HG02571 (cell line): ENCODE measurements around the gene DESI1.
"Not testable (repeated sequence)": the region's sequence is repeated elsewhere in the genome, so short reads cannot be mapped to it uniquely, and the experiment has no call there.

Source experiments
- ATAC-seq: cut with Tn5 transposase; IDR thresholded peaks from one replicate; pipeline ENCODE4 v1.9.1; 2021; ENCODE audit warnings: mild to moderate bottlenecking, moderate library complexity; ENCODE audit not compliant: unreplicated experiment

DESI1 gene

DNA sequence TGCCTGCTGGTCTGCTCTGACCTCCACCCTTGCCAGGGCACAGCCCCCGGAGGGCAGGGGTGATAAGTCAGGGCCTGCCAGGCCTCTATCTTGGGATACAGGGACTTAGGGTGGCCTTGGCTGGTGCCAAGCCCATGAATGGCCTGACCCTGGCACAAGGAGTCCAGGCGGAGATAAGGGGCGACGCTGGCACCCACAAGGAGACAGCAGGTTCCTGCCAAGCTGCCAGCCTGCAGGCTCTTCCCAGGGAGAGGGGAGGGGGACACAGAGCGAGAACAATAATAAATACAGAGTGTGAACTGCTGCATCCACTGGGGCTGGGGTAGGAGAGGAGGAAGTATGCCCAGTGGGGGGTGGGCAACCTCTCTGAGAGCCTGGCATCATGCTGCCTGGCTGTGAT is 59.1 kb downstream of the DESI1 start:
- no peak for ATAC-seq

DNA sequence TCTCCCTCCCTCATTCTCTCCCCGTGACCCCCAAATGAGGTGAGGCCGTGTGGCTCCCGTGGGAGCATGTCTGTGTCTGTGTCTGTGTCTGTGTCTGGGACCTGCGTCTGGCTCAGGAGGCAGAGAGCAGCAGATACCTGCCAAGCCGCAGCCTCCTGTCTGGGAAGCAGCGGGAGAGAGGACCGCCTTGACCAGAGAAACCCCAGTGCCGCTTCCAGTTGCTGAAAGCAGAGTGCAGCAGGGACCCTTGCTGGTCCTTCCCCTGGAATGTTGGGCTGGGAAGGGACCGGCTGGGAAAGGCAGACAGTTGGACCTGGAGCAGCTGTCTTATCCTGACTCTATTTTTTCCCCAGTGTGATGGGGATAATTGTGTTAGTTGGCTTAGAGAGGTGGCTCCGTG is 59.5 kb downstream of the DESI1 start:
- ATAC-seq: no peak

DNA sequence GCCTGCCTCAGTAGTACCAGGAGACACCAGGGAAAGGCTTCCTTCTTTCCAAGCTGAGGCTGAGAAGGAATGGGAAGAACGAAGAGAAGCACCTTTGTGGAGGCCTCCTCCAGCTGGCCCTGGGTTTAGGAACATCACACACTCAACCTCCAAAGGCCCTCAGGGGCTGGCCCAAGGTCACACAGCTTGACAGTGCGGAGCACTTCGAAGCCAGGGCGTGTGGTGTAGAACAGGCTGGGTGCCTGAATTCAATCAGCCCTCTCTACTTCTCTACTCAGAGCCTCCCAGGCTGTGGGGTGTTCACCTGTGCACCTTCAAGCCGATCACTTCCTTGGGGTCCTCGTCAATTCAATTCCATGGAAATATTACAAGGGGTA is 60.8 kb downstream of the DESI1 start:
- no peak for ATAC-seq

DNA sequence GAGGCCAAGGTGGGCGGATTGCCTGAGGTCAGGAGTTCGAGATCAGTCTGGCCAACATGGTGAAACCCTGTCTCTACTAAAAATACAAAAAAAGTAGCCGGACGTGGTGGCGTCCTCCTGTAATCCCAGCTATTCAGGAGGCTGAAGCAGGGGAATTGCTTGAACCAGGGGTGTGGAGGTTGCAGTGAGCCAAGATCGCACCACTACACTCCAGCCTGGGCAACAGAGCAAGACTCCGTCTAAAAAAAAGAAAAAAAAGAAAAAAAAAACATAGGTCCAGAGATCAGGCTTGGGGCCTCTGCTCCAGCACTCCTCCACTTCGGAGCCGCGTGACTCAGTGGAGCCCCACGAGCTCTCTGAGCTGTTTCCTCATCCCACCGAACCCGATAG is 62.6 kb downstream of the DESI1 start:
- ATAC-seq: not testable (repeated sequence)

DNA sequence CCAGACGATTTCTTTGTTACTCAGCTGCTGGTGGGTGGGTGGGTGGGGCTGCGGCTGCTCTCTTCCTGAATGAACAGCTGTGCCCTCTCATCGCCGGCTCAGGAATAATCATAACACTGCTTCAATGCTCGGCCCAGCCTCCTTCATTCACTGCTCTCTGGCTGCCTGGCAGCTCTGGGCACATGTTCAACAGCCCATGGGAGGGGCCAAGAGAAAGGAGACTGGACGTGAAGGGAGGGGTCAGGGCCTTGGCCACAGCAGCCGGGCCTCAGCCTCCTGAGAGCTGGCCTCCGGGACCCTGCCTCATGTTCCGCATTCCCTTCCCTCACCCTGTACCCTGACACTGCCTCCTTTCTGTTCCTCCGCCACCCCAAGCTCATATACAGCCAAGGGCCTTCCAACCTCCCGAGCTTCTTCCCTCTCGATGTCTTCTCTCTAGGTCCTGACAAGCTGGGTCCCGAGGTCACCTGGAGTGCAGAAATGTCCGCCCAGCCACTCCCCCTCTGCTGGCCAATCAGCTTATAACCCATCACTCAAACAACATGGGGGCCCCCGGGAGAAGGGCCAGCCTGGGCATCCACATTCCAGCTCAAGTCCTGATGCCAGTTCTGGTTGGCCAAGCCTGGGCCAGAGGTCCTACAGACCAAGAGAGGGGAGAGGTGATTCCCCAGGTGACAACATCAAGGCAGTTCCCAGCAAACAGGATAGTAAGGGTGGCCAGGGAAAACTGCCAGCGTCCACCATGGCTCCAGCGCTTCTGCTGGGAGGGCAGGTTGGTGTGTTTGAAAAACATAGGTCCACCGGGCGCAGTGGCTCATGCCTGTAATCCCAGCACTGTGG is 63.2 kb downstream of the DESI1 start:
- no peak for ATAC-seq

DNA sequence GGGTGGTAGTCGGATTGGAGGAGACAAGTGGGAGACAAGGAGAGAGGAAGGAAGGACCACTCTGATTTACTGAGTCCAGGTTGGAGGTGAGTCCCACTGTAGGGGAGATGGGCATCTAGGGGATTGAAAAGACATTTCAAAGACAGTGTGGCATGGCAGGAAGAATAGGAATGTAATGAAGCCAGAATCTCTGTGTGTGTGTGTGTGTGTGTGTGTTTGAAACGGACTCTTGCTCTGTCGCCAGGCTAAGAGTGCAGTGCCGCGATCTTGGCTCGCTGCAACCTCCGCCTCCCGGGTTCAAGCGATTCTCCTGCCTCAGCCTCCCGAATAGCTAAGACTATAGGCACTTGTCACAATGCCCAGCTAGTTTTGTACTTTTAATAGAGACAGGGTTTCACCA is 64.3 kb downstream of the DESI1 start:
- ATAC-seq: no peak

DNA sequence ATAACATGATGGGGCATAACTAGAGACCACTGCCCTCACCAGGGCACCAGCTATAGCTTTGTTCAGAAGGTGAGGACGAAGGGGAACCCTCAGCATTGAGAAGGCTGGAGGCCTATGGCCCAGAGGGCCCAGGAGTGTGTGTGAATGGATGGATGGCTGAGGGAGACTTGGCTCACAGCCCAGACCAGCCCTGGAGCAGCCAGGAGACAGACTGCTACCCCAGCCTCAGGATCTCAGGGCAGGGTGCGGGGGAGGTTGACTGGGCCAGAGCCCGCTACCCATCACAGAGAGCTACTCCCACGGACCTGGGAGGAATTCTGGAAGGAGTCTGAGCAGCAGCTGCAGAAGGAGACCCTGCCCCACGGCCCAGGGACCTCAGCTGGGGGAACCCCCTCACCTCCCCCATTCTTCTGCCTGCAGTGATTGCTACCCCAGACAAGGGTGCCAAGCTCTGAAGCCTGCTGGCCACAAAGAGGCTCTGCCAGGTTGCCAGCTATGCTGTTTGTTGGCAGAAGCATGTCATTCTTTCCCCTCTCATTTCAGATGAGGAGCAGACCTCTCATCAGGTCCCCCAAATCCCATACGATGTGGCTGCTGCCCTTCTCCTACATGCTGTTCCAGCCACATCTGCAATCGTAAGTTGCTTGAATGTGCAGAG is 65.4 kb downstream of the DESI1 start:
- no peak for ATAC-seq

DNA sequence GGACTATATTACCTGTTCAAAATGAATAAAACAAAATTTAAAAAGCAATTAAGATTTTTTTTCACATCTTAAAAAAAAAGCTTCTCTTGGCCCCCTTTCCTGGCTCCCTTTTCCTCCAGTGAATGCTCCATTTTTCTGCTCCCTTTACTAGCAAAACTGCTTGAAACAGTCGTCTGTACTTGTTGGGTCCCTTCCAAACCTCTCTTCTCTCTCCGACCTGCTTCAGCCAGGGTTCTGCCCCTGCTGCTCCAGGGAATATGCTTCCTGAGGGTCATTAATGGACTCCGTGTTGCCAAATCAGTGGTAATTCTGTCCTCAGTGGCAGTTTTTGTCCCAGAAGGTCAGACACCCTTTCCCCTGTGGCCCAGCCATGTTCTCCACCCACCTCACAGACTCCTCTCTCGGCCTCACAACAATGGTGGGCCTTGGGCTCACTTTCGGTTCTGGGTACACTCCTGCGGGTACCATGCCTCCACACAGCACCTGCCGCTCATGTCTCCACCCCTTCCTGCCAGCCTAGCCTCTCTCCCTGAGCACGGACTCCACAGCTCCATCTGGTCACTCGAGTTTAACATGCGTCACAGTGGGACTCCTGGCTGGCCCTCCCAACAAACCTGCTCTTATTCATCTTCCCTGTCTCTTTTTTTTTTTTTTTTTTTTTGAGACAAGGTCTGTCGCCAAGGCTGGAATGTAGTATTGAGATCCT is 68.8 kb downstream of the DESI1 start:
- no peak for ATAC-seq

DNA sequence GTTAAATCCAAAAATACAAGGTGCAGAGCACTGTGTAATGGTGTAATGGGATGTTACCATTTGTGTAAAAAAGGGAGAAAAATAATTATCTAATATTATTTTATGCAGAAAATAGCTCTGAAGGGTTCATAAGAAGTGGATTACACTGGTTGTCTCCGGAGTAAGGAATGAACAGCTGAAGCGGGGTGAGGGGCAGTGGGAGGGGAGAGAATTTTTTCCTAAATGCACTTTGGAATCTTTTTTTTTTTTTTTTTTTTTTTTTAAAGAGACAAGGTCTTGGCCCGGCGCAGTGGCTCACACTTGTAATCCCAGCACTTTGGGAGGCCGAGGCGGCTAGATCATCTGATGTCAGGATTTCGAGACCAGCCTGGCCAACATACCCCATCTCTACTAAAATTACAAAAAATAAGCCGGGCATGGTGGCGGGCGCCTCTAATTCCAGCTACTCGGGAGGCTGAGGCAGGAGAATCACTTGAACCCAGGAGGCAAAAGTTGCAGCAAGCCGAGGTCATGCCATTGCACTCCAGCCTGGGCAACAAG is 69.8 kb downstream of the DESI1 start:
- no peak for ATAC-seq

DNA sequence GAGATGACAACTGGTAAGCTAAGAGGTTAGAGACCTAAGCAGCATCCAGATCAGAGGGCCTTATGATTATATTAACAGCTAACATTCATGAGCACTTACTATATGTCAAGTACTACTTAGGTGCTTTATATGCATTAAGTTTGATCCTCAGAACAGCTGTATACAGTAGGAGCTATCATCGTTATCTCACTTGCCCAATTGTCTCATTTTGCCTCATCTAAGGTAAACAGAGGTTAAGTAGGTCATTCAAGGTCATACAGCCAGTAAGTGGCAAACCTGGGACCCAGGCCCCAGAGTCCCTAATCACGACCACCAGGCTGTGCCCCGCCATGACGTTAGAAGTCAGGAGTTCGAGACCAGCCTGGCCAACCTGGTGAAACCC is 72.0 kb downstream of the DESI1 start:
- ATAC-seq: no peak
